ENCODE data around the gene TRIM52. TPM values are rescaled to one million over a fixed set of nuclear protein-coding genes. Genes with fewer than 3 reads are reported as not detected.

Gene TRIM52
- total RNA-seq, 1 experiment from 2014 or later = 15.2 TPM

GRCh38 chr5:181235689-181236366, 25.1 kb downstream of the TRIM52 start:
- H3K4me3 ChIP-seq = no peak overlapping the region
- no peak overlapping the region for H2AFZ ChIP-seq
- no peak for DNase-seq
- intact Hi-C loops (cut with micrococcal nuclease; ENCODE audit: unreplicated experiment) = no loop called here
- H3K9me2 ChIP-seq (ENCODE audit: insufficient read depth) = no peaks in the 10 kb centered on the region
- POLR2A ChIA-PET (ENCODE audit: unreplicated experiment) = interaction anchor here (0.6 to 0.7 kb wide), 2 partner anchors 11 to 376 kb away, joined by 5 to 23 read pairs; no protein-coding TSS in a partner anchor
- no peaks in the 10 kb centered on the region for H3K9me3 ChIP-seq (ENCODE audit: insufficient read depth, low read depth)
- CTCF ChIA-PET = interaction anchor here (0.6 kb wide), 2 partner anchors 38 to 367 kb away, joined by 3 to 9 read pairs; no protein-coding TSS in a partner anchor
- no peaks in the 10 kb centered on the region for H3K27me3 ChIP-seq (ENCODE audit: insufficient read depth, low read depth)
- peak overlapping the region; percentile 45 for H3K27ac ChIP-seq
- H3K4me1 ChIP-seq (replicated peaks; ENCODE audit: insufficient read depth) = 0 out of 2 replicates have a peak, but pooled peaks cover 2% of the 10 kb centered on the region
- peaks cover 56% of the 10 kb centered on the region for H4K20me1 ChIP-seq (ENCODE audit: insufficient read depth)
- H3K4me2 ChIP-seq = no peak overlapping the region
- H3F3A ChIP-seq (ENCODE audit: insufficient read depth, low read depth) = peaks cover 80% of the 10 kb centered on the region
- H3K79me2 ChIP-seq (ENCODE audit: low read depth) = peaks cover 33% of the 10 kb centered on the region
- H3K36me3 ChIP-seq (ENCODE audit: low read depth) = peaks cover 41% of the 10 kb centered on the region
- no peak for TF ChIP-seq CTCF (conservative IDR thresholded peaks at IDR 0.05)
- TF ChIP-seq EZH2 (IDR thresholded peaks at IDR 0.05; ENCODE audit: low read depth) = no peak
- BruUV-seq (replicated peaks) = no TSS peak

DNA sequence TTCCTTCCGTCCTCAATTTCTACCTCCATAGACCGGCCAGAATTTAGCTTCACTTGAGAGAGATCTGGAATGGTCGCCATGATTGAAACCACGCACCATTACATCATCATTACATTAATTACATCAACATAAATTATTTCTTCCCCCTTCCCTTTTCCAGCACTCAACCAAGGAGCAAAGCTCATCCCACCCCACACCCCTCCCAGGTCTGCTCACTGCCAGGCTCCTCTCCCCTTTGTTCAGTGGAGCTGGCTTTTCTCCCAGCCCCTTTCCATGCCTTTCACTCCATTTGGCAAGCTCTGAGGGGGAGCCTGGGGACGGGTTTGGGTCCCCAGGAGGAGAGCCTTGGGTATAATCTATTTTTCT, 25.6 kb downstream of the TRIM52 start:
- DNase-seq = no peak
- POLR2A ChIA-PET (ENCODE audit: unreplicated experiment) = interaction anchor here (0.6 to 0.7 kb wide), 2 partner anchors 11 to 375 kb away, joined by 5 to 23 read pairs; no protein-coding TSS in a partner anchor
- Histone ChIP-seq H3K27me3 (ENCODE audit: insufficient read depth, low read depth) (no peaks in the 10 kb centered on the region), H3K27ac (peak overlapping the region; percentile 45), H3K9me2 (ENCODE audit: insufficient read depth) (no peaks in the 10 kb centered on the region), H3K4me2 (no peak overlapping the region), H3K4me1 (replicated peaks; ENCODE audit: insufficient read depth) (no peaks in the 10 kb centered on the region), H4K20me1 (ENCODE audit: insufficient read depth) (peaks cover 51% of the 10 kb centered on the region), H3K79me2 (ENCODE audit: low read depth) (peaks cover 28% of the 10 kb centered on the region), H3F3A (ENCODE audit: insufficient read depth, low read depth) (peaks cover 75% of the 10 kb centered on the region), H3K36me3 (ENCODE audit: low read depth) (peaks cover 41% of the 10 kb centered on the region), H2AFZ (no peak overlapping the region), H3K4me3 (no peak overlapping the region), H3K9me3 (ENCODE audit: insufficient read depth, low read depth) (no peaks in the 10 kb centered on the region)
- CTCF ChIA-PET = interaction anchor here (0.6 kb wide), 2 partner anchors 38 to 367 kb away, joined by 3 to 9 read pairs; no protein-coding TSS in a partner anchor
- TSS peak; percentile 13 for BruUV-seq (replicated peaks)
- TF ChIP-seq EZH2 (IDR thresholded peaks at IDR 0.05; ENCODE audit: low read depth) (no peak), CTCF (conservative IDR thresholded peaks at IDR 0.05) (no peak)
- intact Hi-C loops (cut with micrococcal nuclease; ENCODE audit: unreplicated experiment) = no loop called here

- no peaks in the 10 kb centered on the region for H3K9me3 ChIP-seq (ENCODE audit: insufficient read depth, low read depth)
- no peak overlapping the region for H2AFZ ChIP-seq
- H3F3A ChIP-seq (ENCODE audit: insufficient read depth, low read depth) = peaks cover 69% of the 10 kb centered on the region
- peaks cover 45% of the 10 kb centered on the region for H4K20me1 ChIP-seq (ENCODE audit: insufficient read depth)
- peak overlapping the region; percentile 45 for H3K27ac ChIP-seq
- H3K4me2 ChIP-seq = no peak overlapping the region
- intact Hi-C loops (cut with micrococcal nuclease; ENCODE audit: unreplicated experiment) = no loop called here
- no peak for TF ChIP-seq EZH2 (IDR thresholded peaks at IDR 0.05; ENCODE audit: low read depth)
- no peak for TF ChIP-seq CTCF (conservative IDR thresholded peaks at IDR 0.05)
- ChIA-PET POLR2A (ENCODE audit: unreplicated experiment) (interaction anchor here (0.6 kb wide), 1 partner anchor 374 kb away, joined by 23 read pairs; no protein-coding TSS in a partner anchor), CTCF (interaction anchor here (0.5 to 0.6 kb wide), 3 partner anchors 366 to 939 kb away, joined by 3 to 4 read pairs (median 3); no protein-coding TSS in a partner anchor)
- H3K79me2 ChIP-seq (ENCODE audit: low read depth) = peaks cover 22% of the 10 kb centered on the region
- no peak overlapping the region for H3K4me3 ChIP-seq
- H3K4me1 ChIP-seq (replicated peaks; ENCODE audit: insufficient read depth) = no peaks in the 10 kb centered on the region
- H3K27me3 ChIP-seq (ENCODE audit: insufficient read depth, low read depth) = no peaks in the 10 kb centered on the region
- H3K9me2 ChIP-seq (ENCODE audit: insufficient read depth) = no peaks in the 10 kb centered on the region
- peaks cover 36% of the 10 kb centered on the region for H3K36me3 ChIP-seq (ENCODE audit: low read depth)
- no peak for DNase-seq
- no TSS peak for BruUV-seq (replicated peaks)
Observed at GRCh38 chr5:181234455-181235306, 26.3 kb downstream of the TRIM52 start.

Measured in PC-9 (cell line).